GM18502 (cell line): ENCODE measurements around the gene MAEA.
"Not testable (repeated sequence)": the region's sequence is repeated elsewhere in the genome, so short reads cannot be mapped to it uniquely, and the experiment has no call there.

Experiments
- ATAC-seq: cut with Tn5 transposase; IDR thresholded peaks from one replicate; pipeline ENCODE4 v1.9.1; 2021; ENCODE audit warnings: mild to moderate bottlenecking; ENCODE audit not compliant: unreplicated experiment, poor library complexity

Gene MAEA

GRCh38 chr4:1333256-1333655, 43.6 kb downstream of the MAEA start:
- ATAC-seq = no peak

GRCh38 chr4:1333851-1334578, 44.3 kb downstream of the MAEA start:
- ATAC-seq = not testable (repeated sequence)

- ATAC-seq = no peak
These were observed 44.8 kb downstream of the MAEA start for GRCh38 chr4:1334579-1334895.

GRCh38 chr4:1335193-1335883, 45.6 kb downstream of the MAEA start:
- not testable (repeated sequence) for ATAC-seq

- no peak for ATAC-seq
These were observed 46.4 kb downstream of the MAEA start for GRCh38 chr4:1336088-1336491.

- no peak for ATAC-seq
These were observed 47.7 kb downstream of the MAEA start for GRCh38 chr4:1337376-1337831.

GRCh38 chr4:1337951-1338751, 48.5 kb downstream of the MAEA start:
- no peak for ATAC-seq

GRCh38 chr4:1338752-1339414, 49.2 kb downstream of the MAEA start:
- ATAC-seq = no peak

GRCh38 chr4:1339489-1339888, 49.8 kb downstream of the MAEA start:
- no peak for ATAC-seq

- no peak for ATAC-seq
These were observed 50.6 kb downstream of the MAEA start for GRCh38 chr4:1340181-1340747.

- ATAC-seq = no peak
These were observed 51.2 kb downstream of the MAEA start for GRCh38 chr4:1340861-1341260.

GRCh38 chr4:1342003-1342402, 52.3 kb downstream of the MAEA start:
- ATAC-seq = no peak

GRCh38 chr4:1344696-1345095, 55.0 kb downstream of the MAEA start:
- no peak for ATAC-seq

GRCh38 chr4:1345903-1346780, 56.5 kb downstream of the MAEA start:
- peak; percentile 31 for ATAC-seq

- peak; percentile 92 for ATAC-seq
These were observed 57.2 kb downstream of the MAEA start, which contains the start of gene UVSSA for GRCh38 chr4:1346781-1347409. UVSSA (plus strand) TSS chr4:1347208; CDS start chr4:1348092, 884 bp downstream.

- peak; percentile 31 for ATAC-seq
These were observed 57.7 kb downstream of the MAEA start for GRCh38 chr4:1347410-1347864.

GRCh38 chr4:1348014-1348513, 58.4 kb downstream of the MAEA start:
- no peak for ATAC-seq

GRCh38 chr4:1348746-1349145, 59.1 kb downstream of the MAEA start:
- no peak for ATAC-seq
